Fibroblast of lung (primary cell): Measurements from ENCODE around the gene SRPK3. TPM values are rescaled to one million over a fixed set of nuclear protein-coding genes. Genes with fewer than 3 reads are reported as not detected.

Source experiments
- DNase-seq, 2 donors: peaks; one replicate each; pipeline versions ENCODE4 v3.0.0 to v3.0.0-alpha.2; 2010; ENCODE audit warnings: low read depth in 2 of 2
- H2AFZ ChIP-seq: 2 replicates; pipeline ENCODE4 v1.5.1; 2012; ENCODE audit warnings: low read length, control low read depth, inconsistent platforms
- H3K27ac ChIP-seq: 2 replicates; pipeline ENCODE4 v1.5.1; 2011; ENCODE audit warnings: low read length, control low read depth; ENCODE audit not compliant: insufficient read depth
- H3K27me3 ChIP-seq: 2 replicates; pipeline ENCODE4 v1.5.1; 2011; ENCODE audit warnings: mild to moderate bottlenecking, low read length; ENCODE audit not compliant: control insufficient read depth, insufficient read depth
- H3K36me3 ChIP-seq: 2 replicates; pipeline ENCODE4 v1.5.1; 2011; ENCODE audit warnings: low read length; ENCODE audit not compliant: control insufficient read depth, insufficient read depth
- H3K4me1 ChIP-seq: 2 replicates; pipeline ENCODE4 v1.5.1; 2011; ENCODE audit warnings: low read length; ENCODE audit not compliant: control insufficient read depth, insufficient read depth; ENCODE audit errors: extremely low read depth
- H3K4me2 ChIP-seq: 2 replicates; pipeline ENCODE4 v1.5.1; 2011; ENCODE audit warnings: low read length, control low read depth; ENCODE audit not compliant: insufficient read depth; ENCODE audit errors: extremely low read depth
- H3K4me3 ChIP-seq, 4 experiments: fragments of 200-600 bp in 1 of 4; sonication (generic) in 1 of 4; replicated peaks in 1 of 4; 2 replicates each; pipeline ENCODE4 v1.5.1; 2011 to 2016; ENCODE audit warnings: low read length in 4 of 4, low read depth in 3 of 4, mild to moderate bottlenecking in 3 of 4, control low read depth in 2 of 4, inconsistent platforms in 1 of 4, mixed read lengths in 1 of 4; ENCODE audit not compliant: insufficient read depth in 1 of 4; ENCODE audit errors: control extremely low read depth in 1 of 4
- H3K79me2 ChIP-seq: 2 replicates; pipeline ENCODE4 v1.5.1; 2012; ENCODE audit warnings: mild to moderate bottlenecking, low read length, inconsistent platforms; ENCODE audit not compliant: control insufficient read depth, insufficient read depth
- H3K9ac ChIP-seq: 2 replicates; pipeline ENCODE4 v1.5.1; 2011; ENCODE audit warnings: mild to moderate bottlenecking, low read length, control low read depth; ENCODE audit not compliant: insufficient read depth
- H3K9me3 ChIP-seq: 2 replicates; pipeline ENCODE4 v1.5.1; 2012; ENCODE audit warnings: low read depth, low read length; ENCODE audit not compliant: control insufficient read depth, insufficient read depth
- H4K20me1 ChIP-seq: 2 replicates; pipeline ENCODE4 v1.5.1; 2011; ENCODE audit warnings: low read length; ENCODE audit not compliant: control insufficient read depth, insufficient read depth; ENCODE audit errors: extremely low read depth
- CTCF ChIP-seq, 2 donors: IDR thresholded peaks in 1 of 2; conservative IDR thresholded peaks in 1 of 2; 1 replicate in 1 of 2; 2 replicates in 1 of 2; pipeline ENCODE4 v1.5.1; 2011 to 2012; ENCODE audit warnings: low read length in 2 of 2, control low read depth in 1 of 2, inconsistent platforms in 1 of 2, low read depth in 1 of 2, mild to moderate bottlenecking in 1 of 2
- EZH2 ChIP-seq: IDR thresholded peaks from 2 replicates; pipeline ENCODE4 v1.5.1; 2012; ENCODE audit warnings: low read length, control low read depth, mild to moderate bottlenecking; ENCODE audit errors: missing control alignments
- polyA plus RNA-seq, 2 donors: library from polyadenylated mRNA; depleted of rRNA in 1 of 2; stranded (reverse) in 1 of 2; unstranded in 1 of 2; fragments of >200 nt; gene quantifications; 2 replicates each; pipeline ENCODE4 v1.2.1, GENCODE V29; 2011 to 2012; ENCODE audit warnings: missing spikeins in 1 of 2
- total RNA-seq: library from RNA; depleted of rRNA; stranded (reverse); fragments of >200 nt; gene quantifications from 2 replicates; pipeline ENCODE4 v1.2.1, GENCODE V29; 2014

The SRPK3 gene
- total and polyA plus RNA-seq, 2 donors (not counting 1 experiment from before 2014, with no cell fraction given) = 0.40 to 0.83 TPM

DNA sequence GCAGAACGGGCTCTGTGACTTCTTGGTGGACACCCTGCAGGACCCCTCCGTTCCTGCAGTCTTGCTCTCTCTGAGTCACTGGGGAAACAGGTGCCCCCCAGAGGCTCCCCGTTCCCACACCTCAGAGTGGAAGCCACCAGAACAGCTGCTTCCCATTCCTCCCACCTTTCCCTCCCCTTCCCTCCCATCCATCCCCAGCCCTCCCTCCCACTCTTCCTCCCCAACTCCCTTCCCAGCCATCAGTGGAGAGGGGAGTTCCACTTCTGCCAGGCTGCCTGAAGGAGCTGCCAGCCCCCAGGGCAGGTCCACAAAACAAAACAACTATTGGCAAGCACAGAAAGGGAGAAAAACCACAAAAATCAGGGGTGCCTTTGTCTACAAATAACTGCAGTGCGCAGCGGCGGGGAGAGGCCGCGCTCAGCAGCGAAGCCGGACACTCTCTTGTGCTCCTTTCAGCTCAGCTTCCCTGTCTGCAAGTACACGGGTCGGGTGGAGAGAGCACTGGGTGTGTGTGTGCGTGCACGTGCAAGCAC is 21.7 kb downstream of the SRPK3 start:
- Histone ChIP-seq H3K79me2 (no peaks in the 10 kb centered on the region), H3K9ac (no peak overlapping the region), H3K27me3 (no peaks in the 10 kb centered on the region), H3K4me1 (no peaks in the 10 kb centered on the region), H3K4me2 (no peak overlapping the region), H3K9me3 (no peaks in the 10 kb centered on the region), H2AFZ (no peak overlapping the region), H3K4me3 (no peak overlapping the region), H3K27ac (no peak overlapping the region), H4K20me1 (no peaks in the 10 kb centered on the region), H3K36me3 (peaks cover 5% of the 10 kb centered on the region)
- DNase-seq = no peak
- TF ChIP-seq EZH2 (no peak), CTCF (conservative IDR thresholded peaks at IDR 0.05 in 1 of 2, IDR thresholded peaks at IDR 0.05 in 1 of 2; ENCODE audit: low read depth in 1 of 2, low read length in 2 of 2) (no peak)

GRCh38 chrX:153803211-153804099 is 22.6 kb downstream of the SRPK3 start:
- H3K9me3 ChIP-seq = no peaks in the 10 kb centered on the region
- no peaks in the 10 kb centered on the region for H4K20me1 ChIP-seq
- no peak overlapping the region for H3K4me2 ChIP-seq
- no peak for TF ChIP-seq CTCF (conservative IDR thresholded peaks at IDR 0.05 in 1 of 2, IDR thresholded peaks at IDR 0.05 in 1 of 2; ENCODE audit: low read depth in 1 of 2, low read length in 2 of 2)
- TF ChIP-seq EZH2 = no peak
- H3K79me2 ChIP-seq = no peaks in the 10 kb centered on the region
- no peak overlapping the region for H3K27ac ChIP-seq
- H3K27me3 ChIP-seq = no peaks in the 10 kb centered on the region
- H3K4me1 ChIP-seq = no peaks in the 10 kb centered on the region
- peaks cover 4% of the 10 kb centered on the region for H3K36me3 ChIP-seq
- no peak overlapping the region for H2AFZ ChIP-seq
- H3K4me3 ChIP-seq = no peak overlapping the region
- no peak overlapping the region for H3K9ac ChIP-seq
- no peak for DNase-seq

- Histone ChIP-seq H3K27ac (no peak overlapping the region), H4K20me1 (no peaks in the 10 kb centered on the region), H3K4me2 (no peak overlapping the region), H3K27me3 (no peaks in the 10 kb centered on the region), H2AFZ (no peak overlapping the region), H3K4me3 (no peak overlapping the region), H3K9me3 (no peaks in the 10 kb centered on the region), H3K4me1 (no peaks in the 10 kb centered on the region), H3K36me3 (peaks cover 2% of the 10 kb centered on the region), H3K79me2 (no peaks in the 10 kb centered on the region), H3K9ac (no peak overlapping the region)
- no peak for DNase-seq
- TF ChIP-seq CTCF (conservative IDR thresholded peaks at IDR 0.05 in 1 of 2, IDR thresholded peaks at IDR 0.05 in 1 of 2; ENCODE audit: low read depth in 1 of 2, low read length in 2 of 2) (no peak), EZH2 (no peak)
Measured at GRCh38 chrX:153804100-153804595, 23.3 kb downstream of the SRPK3 start.
